ENCODE measurements around the gene NAA60. TPM values are rescaled to one million over a fixed set of nuclear protein-coding genes. Genes with fewer than 3 reads are reported as not detected.

The NAA60 gene
- total and polyA plus RNA-seq, 2 of the 13 experiments (the other 11 are each of a cell fraction or from before 2014, with no cell fraction given), result 14.7 to 32.0 TPM

GRCh38 chr16:3530371-3530914 lies 87.0 kb downstream of the NAA60 start:
- Histone ChIP-seq H3K4me2 (ENCODE audit: low read depth, low read length) (no peak overlapping the region), H3K36me3 (replicated peaks in 1 of 2; ENCODE audit: control insufficient read depth in 1 of 2, insufficient read depth in 2 of 2, low read length in 2 of 2) (peaks cover 13 to 34% of the 10 kb centered on the region in 2 experiments), H3K4me3 (replicated peaks in 1 of 3; ENCODE audit: insufficient read depth in 1 of 3, low read depth in 2 of 3, low read length in 3 of 3) (no peak overlapping the region), H3K9me3 (ENCODE audit: low read length) (no peaks in the 10 kb centered on the region), H3K4me1 (ENCODE audit: insufficient read depth, low read length) (no peaks in the 10 kb centered on the region), H2AFZ (ENCODE audit: low read length) (no peak overlapping the region), H3K79me2 (ENCODE audit: insufficient read depth, low read length) (no peaks in the 10 kb centered on the region), H3K27me3 (ENCODE audit: control insufficient read depth in 1 of 2, insufficient read depth in 2 of 2, low read length in 2 of 2) (no peaks in the 10 kb centered on the region), H4K20me1 (ENCODE audit: insufficient read depth, low read length) (no peaks in the 10 kb centered on the region), H3K27ac (ENCODE audit: extremely low read length, insufficient read depth, low read length) (no peak overlapping the region), H3K9ac (ENCODE audit: insufficient read depth, low read depth, low read length) (no peak overlapping the region)
- no peak for ATAC-seq
- WGBS (ENCODE audit: low lambda C conversion rate), result 97% methylated on average over 12 of the region's 12 CpGs
- ChIA-PET POLR2A (no interaction called here), CTCF (ENCODE audit: low intra/inter-chr PET ratio, low total read pairs) (no interaction called here)
- TF ChIP-seq, protein P1, sequence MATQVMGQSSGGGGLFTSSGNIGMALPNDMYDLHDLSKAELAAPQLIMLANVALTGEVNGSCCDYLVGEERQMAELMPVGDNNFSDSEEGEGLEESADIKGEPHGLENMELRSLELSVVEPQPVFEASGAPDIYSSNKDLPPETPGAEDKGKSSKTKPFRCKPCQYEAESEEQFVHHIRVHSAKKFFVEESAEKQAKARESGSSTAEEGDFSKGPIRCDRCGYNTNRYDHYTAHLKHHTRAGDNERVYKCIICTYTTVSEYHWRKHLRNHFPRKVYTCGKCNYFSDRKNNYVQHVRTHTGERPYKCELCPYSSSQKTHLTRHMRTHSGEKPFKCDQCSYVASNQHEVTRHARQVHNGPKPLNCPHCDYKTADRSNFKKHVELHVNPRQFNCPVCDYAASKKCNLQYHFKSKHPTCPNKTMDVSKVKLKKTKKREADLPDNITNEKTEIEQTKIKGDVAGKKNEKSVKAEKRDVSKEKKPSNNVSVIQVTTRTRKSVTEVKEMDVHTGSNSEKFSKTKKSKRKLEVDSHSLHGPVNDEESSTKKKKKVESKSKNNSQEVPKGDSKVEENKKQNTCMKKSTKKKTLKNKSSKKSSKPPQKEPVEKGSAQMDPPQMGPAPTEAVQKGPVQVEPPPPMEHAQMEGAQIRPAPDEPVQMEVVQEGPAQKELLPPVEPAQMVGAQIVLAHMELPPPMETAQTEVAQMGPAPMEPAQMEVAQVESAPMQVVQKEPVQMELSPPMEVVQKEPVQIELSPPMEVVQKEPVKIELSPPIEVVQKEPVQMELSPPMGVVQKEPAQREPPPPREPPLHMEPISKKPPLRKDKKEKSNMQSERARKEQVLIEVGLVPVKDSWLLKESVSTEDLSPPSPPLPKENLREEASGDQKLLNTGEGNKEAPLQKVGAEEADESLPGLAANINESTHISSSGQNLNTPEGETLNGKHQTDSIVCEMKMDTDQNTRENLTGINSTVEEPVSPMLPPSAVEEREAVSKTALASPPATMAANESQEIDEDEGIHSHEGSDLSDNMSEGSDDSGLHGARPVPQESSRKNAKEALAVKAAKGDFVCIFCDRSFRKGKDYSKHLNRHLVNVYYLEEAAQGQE (IDR thresholded peaks at IDR 0.05; ENCODE audit: borderline replicate concordance in 1 of 2, low read depth in 1 of 2, low read length in 2 of 2), result no peak
- TF ChIP-seq HDAC1 (CRISPR knock-in tag; IDR thresholded peaks at IDR 0.05) (no peak), FOXO4 (CRISPR knock-in tag; conservative IDR thresholded peaks at IDR 0.05) (no peak), ZNF567 (CRISPR knock-in tag; IDR thresholded peaks at IDR 0.05; ENCODE audit: borderline replicate concordance) (no peak), ZNF501 (CRISPR knock-in tag; IDR thresholded peaks at IDR 0.05) (no peak), ZNF546 (CRISPR knock-in tag; conservative IDR thresholded peaks at IDR 0.05) (no peak), ZNF335 (CRISPR knock-in tag; IDR thresholded peaks at IDR 0.05) (no peak), CREB1 (IDR thresholded peaks at IDR 0.05) (no peak), CREB1 (CRISPR knock-in tag; IDR thresholded peaks at IDR 0.05) (no peak), NCOA5 (CRISPR knock-in tag; IDR thresholded peaks at IDR 0.05) (no peak), ZNF775 (CRISPR knock-in tag; IDR thresholded peaks at IDR 0.05; ENCODE audit: borderline replicate concordance) (no peak)
- in situ Hi-C loops (cut with HindIII; ENCODE audit: extremely low pct_ligation_motif_present, low pct_unique_long_range_greater_than_20kb) (no loop called here), intact Hi-C loops (cut with micrococcal nuclease; ENCODE audit: unreplicated experiment) (no loop called here)
- no peak for FAIRE-seq
- BruUV-seq (replicated peaks), result no TSS peak
- DNase-seq (ENCODE audit: low spot score), result no peak
